ENCODE data around the gene ERN2. TPM values are rescaled to one million over a fixed set of nuclear protein-coding genes. Genes with fewer than 3 reads are reported as not detected.
A peak's percentile ranks its signal among the peaks of the same experiment; 100 is the strongest.

Gene ERN2
- total and polyA plus RNA-seq, 9 of the 15 experiments (the other 6 are each of a cell fraction or from before 2014, with no cell fraction given) = 0.07 to 1.5 (median 0.51) TPM; not detected in 3

DNA sequence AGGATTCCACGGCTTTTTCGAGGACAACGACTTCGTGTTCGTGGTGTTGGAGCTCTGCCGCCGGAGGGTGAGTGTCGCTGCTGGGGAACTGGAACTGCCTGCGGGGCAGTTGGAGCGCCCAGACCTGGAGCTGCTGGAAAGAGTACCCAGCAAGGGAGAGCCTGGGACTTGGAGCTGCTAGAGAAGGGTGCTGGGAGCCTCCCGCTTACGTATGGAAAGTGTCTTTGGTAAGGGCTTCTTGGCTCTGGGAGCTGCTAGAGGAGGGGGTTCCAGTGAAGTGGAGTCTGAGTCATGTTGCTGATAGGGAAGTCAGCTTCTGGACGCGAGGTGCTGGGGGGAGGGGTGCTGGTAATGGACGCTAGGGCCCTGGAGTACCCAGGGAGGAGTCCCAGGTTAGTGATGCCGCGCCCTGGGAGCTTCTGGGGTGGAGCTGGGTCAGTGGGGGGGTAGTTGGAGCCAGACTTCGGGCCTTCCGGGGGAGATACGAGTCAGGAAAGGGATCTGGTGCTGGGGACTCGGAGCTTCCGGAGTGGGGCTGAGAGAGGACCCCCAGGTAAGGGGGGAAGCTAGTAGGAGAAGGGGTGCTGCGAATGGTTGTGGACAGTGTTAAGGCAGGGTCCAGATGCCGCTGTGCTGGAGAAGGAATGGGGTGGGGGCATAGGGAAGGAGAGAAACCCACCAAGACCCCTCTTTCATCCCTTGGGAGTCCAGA is 33.6 kb downstream of the ERN2 start (continued):
- TF ChIP-seq, protein P1, sequence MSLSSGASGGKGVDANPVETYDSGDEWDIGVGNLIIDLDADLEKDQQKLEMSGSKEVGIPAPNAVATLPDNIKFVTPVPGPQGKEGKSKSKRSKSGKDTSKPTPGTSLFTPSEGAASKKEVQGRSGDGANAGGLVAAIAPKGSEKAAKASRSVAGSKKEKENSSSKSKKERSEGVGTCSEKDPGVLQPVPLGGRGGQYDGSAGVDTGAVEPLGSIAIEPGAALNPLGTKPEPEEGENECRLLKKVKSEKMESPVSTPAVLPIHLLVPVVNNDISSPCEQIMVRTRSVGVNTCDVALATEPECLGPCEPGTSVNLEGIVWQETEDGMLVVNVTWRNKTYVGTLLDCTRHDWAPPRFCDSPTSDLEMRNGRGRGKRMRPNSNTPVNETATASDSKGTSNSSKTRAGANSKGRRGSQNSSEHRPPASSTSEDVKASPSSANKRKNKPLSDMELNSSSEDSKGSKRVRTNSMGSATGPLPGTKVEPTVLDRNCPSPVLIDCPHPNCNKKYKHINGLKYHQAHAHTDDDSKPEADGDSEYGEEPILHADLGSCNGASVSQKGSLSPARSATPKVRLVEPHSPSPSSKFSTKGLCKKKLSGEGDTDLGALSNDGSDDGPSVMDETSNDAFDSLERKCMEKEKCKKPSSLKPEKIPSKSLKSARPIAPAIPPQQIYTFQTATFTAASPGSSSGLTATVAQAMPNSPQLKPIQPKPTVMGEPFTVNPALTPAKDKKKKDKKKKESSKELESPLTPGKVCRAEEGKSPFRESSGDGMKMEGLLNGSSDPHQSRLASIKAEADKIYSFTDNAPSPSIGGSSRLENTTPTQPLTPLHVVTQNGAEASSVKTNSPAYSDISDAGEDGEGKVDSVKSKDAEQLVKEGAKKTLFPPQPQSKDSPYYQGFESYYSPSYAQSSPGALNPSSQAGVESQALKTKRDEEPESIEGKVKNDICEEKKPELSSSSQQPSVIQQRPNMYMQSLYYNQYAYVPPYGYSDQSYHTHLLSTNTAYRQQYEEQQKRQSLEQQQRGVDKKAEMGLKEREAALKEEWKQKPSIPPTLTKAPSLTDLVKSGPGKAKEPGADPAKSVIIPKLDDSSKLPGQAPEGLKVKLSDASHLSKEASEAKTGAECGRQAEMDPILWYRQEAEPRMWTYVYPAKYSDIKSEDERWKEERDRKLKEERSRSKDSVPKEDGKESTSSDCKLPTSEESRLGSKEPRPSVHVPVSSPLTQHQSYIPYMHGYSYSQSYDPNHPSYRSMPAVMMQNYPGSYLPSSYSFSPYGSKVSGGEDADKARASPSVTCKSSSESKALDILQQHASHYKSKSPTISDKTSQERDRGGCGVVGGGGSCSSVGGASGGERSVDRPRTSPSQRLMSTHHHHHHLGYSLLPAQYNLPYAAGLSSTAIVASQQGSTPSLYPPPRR (CRISPR knock-in tag; IDR thresholded peaks at IDR 0.05; ENCODE audit: borderline replicate concordance) = no peak
- TF ChIP-seq FOXM1 (IDR thresholded peaks at IDR 0.05; ENCODE audit: low read depth) (peak; percentile 41; the same call in 1 of the 2 replicates), FOXM1 (CRISPR knock-in tag; IDR thresholded peaks at IDR 0.05; ENCODE audit: low read depth) (no peak), KLF16 (IDR thresholded peaks at IDR 0.05) (no peak), PHF21A (IDR thresholded peaks at IDR 0.05; ENCODE audit: borderline replicate concordance, low read depth) (no peak), ZNF3 (CRISPR knock-in tag; IDR thresholded peaks at IDR 0.05) (no peak), LCOR (CRISPR knock-in tag; IDR thresholded peaks at IDR 0.05) (no peak), ZNF592 (IDR thresholded peaks at IDR 0.05) (no peak), VEZF1 (CRISPR knock-in tag; IDR thresholded peaks at IDR 0.05) (peak; percentile 54), TEAD1 (CRISPR knock-in tag; IDR thresholded peaks at IDR 0.05) (no peak), KDM1A (IDR thresholded peaks at IDR 0.05) (peak in 1 of 2 experiments; percentile 19; a peak in 1 of 4 replicates), LEF1 (IDR thresholded peaks at IDR 0.05) (peak; percentile 63; the same call in 1 of the 2 replicates), RBBP5 (IDR thresholded peaks at IDR 0.05; ENCODE audit: borderline replicate concordance, insufficient read depth, low read length, poor library complexity, severe bottlenecking) (peak; percentile 10), TRIM24 (IDR thresholded peaks at IDR 0.05) (no peak)
- TF ChIP-seq, protein P2, sequence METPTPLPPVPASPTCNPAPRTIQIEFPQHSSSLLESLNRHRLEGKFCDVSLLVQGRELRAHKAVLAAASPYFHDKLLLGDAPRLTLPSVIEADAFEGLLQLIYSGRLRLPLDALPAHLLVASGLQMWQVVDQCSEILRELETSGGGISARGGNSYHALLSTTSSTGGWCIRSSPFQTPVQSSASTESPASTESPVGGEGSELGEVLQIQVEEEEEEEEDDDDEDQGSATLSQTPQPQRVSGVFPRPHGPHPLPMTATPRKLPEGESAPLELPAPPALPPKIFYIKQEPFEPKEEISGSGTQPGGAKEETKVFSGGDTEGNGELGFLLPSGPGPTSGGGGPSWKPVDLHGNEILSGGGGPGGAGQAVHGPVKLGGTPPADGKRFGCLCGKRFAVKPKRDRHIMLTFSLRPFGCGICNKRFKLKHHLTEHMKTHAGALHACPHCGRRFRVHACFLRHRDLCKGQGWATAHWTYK (CRISPR knock-in tag; IDR thresholded peaks at IDR 0.05) = no peak
